Measurements from ENCODE around the gene MIER1.

MIER1 gene

DNA sequence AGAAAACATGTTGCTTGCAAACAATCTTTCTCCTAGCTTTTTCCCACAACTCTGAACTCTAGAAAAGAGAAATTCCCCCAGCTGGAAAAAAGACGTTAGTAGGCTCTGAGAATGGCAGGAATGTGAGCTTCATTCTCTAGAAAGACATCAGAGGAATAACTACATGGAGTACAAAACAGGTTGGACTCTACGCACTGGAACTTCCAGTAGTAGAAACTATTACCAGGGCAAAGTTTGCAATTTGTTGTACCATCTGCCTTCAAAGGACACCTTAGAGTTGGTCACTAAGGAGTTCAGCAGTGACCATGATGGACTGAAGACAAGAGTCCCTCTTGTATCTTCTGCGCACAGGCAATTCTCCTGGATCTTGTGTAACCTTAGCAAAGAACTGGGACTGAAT, 68.3 kb downstream of the MIER1 start:
- DNase-seq (ENCODE audit: low read depth) = no peak
- H3K4me3 ChIP-seq (ENCODE audit: control insufficient read depth, low read depth, low read length) = no peak overlapping the region
- TF ChIP-seq, protein P1, sequence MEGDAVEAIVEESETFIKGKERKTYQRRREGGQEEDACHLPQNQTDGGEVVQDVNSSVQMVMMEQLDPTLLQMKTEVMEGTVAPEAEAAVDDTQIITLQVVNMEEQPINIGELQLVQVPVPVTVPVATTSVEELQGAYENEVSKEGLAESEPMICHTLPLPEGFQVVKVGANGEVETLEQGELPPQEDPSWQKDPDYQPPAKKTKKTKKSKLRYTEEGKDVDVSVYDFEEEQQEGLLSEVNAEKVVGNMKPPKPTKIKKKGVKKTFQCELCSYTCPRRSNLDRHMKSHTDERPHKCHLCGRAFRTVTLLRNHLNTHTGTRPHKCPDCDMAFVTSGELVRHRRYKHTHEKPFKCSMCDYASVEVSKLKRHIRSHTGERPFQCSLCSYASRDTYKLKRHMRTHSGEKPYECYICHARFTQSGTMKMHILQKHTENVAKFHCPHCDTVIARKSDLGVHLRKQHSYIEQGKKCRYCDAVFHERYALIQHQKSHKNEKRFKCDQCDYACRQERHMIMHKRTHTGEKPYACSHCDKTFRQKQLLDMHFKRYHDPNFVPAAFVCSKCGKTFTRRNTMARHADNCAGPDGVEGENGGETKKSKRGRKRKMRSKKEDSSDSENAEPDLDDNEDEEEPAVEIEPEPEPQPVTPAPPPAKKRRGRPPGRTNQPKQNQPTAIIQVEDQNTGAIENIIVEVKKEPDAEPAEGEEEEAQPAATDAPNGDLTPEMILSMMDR (conservative IDR thresholded peaks at IDR 0.05; ENCODE audit: control insufficient read depth, insufficient read depth, low read depth, low read length) = no peak

GRCh38 chr1:66996018-66996682, 71.4 kb downstream of the MIER1 start:
- no peak overlapping the region for H3K4me3 ChIP-seq (ENCODE audit: control insufficient read depth, low read depth, low read length)
- peak; percentile 75 for DNase-seq (ENCODE audit: low read depth)
- TF ChIP-seq, protein P1 (conservative IDR thresholded peaks at IDR 0.05; ENCODE audit: control insufficient read depth, insufficient read depth, low read depth, low read length) = peak; percentile 93

DNA sequence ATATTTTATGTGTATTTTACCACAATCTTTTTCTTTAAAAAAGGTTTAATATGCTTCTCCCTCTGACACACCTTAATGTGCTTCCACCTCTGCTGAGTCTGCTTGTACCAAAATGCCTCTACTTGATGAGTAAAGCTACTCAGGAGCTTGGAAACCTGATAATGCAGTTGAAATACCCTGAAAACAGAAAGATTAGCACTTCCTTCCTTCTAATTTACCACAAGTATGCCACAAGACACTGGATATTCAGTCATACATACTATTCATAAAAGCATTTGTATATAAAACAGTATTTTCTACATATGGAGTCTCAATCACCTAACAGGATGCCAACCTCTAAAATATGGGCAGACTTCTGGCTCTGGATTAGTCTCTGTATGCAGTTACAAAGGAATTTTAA, 74.2 kb downstream of the MIER1 start:
- H3K4me3 ChIP-seq (ENCODE audit: control insufficient read depth, low read depth, low read length) = no peak overlapping the region
- TF ChIP-seq, protein P1 (conservative IDR thresholded peaks at IDR 0.05; ENCODE audit: control insufficient read depth, insufficient read depth, low read depth, low read length) = no peak
- no peak for DNase-seq (ENCODE audit: low read depth)

- DNase-seq (ENCODE audit: low read depth) = no peak
Measured at GRCh38 chr1:66999640-67000400, 75.0 kb downstream of the MIER1 start.

GRCh38 chr1:67001682-67002425, 77.1 kb downstream of the MIER1 start:
- no peak overlapping the region for H3K4me3 ChIP-seq (ENCODE audit: control insufficient read depth, low read depth, low read length)
- TF ChIP-seq, protein P1 (conservative IDR thresholded peaks at IDR 0.05; ENCODE audit: control insufficient read depth, insufficient read depth, low read depth, low read length) = no peak
- DNase-seq (ENCODE audit: low read depth) = no peak

More at GRCh38 chr1:66999640-67000400, 75.0 kb downstream of the MIER1 start:
- TF ChIP-seq, protein P1 (conservative IDR thresholded peaks at IDR 0.05; ENCODE audit: control insufficient read depth, insufficient read depth, low read depth, low read length) = no peak
- no peak overlapping the region for H3K4me3 ChIP-seq (ENCODE audit: control insufficient read depth, low read depth, low read length)

DNA sequence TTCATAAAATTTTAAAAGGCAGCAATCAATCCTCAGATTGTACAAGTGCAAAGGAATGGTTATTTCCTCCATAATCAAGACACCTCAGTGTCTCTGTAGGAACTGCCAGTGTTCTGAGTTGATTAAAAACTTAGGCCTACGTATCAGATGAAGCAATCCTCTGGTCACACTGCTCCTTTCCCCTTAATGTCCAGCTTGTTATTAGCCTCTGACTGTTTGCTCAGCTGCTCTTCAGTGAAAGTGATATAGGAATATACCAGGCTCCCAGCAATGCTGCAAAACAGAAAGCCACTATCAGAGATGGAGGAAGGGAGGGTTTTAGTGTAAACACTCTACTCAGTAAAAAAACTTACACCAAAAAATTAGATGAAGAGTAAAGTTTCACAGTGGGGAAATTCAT, 79.4 kb downstream of the MIER1 start:
- no peak overlapping the region for H3K4me3 ChIP-seq (ENCODE audit: control insufficient read depth, low read depth, low read length)
- no peak for DNase-seq (ENCODE audit: low read depth)
- TF ChIP-seq, protein P1 (conservative IDR thresholded peaks at IDR 0.05; ENCODE audit: control insufficient read depth, insufficient read depth, low read depth, low read length) = no peak

Measured in fibroblast of mammary gland (primary cell).